GM12873 (cell line): ENCODE measurements around the gene LPO.

Source experiments
- CTCF ChIP-seq: IDR thresholded peaks from 2 replicates; pipeline ENCODE4 v1.5.1; 2012; ENCODE audit warnings: low read depth, mild to moderate bottlenecking, moderate library complexity, low read length, control low read depth; ENCODE audit not compliant: insufficient read depth; ENCODE audit errors: missing control alignments

The LPO gene

DNA sequence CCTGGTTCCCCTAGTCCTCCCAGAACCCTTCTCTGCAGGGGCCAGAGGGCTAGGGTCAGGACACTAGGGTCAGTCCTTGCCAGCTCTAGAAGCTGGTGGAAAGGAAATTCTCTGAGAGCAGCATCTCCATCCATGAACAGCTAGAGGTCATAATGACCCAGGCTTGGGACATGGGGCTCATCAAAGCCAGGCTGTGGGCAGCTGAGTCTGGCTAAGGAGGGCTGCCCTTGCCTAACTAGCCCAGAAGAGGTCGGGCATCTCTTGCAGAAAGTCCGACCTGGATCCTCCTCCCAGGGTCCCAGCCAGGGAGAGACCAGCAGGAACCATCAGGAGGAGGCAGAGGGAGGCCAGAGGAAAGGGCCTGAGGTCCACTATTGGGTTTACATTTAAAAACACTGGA lies 38.0 kb downstream of the LPO start:
- no peak for TF ChIP-seq CTCF

DNA sequence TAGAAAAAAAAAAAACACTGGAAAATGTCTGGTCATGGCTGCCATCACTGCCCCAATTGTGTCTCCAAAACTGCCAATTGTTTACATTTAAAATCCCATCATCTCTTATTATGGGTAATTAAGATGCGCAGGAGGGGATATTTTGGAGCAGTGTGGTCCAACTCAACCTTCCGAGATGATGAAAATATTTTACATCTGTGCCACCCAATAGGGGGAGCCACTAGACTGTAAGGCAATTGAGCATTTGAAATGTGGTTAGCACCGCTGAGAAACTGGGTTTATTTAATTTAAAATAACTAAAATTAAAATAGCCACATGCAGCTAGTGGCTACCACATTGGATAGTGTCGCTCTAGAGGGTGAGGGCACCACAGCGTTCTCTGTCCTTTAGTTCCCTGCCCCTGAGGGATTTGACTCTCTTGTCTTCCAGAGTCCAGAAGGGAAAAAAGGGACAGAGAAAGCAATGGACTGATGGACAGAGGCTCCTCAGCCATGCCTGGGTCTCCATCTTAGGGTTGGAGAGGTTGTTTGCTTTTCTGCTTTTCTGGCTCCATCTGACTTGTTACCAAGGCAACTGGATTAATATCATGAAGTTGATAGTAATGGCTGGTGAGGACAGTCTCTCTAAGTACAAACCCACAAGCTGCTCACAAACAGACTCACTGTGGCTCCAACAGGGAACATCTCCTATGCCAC lies 38.9 kb downstream of the LPO start:
- peak; percentile 55 for TF ChIP-seq CTCF

GRCh38 chr17:58277802-58278595 lies 39.6 kb downstream of the LPO start:
- no peak for TF ChIP-seq CTCF

- no peak for TF ChIP-seq CTCF
These were observed 40.3 kb downstream of the LPO start for GRCh38 chr17:58278661-58279015.

DNA sequence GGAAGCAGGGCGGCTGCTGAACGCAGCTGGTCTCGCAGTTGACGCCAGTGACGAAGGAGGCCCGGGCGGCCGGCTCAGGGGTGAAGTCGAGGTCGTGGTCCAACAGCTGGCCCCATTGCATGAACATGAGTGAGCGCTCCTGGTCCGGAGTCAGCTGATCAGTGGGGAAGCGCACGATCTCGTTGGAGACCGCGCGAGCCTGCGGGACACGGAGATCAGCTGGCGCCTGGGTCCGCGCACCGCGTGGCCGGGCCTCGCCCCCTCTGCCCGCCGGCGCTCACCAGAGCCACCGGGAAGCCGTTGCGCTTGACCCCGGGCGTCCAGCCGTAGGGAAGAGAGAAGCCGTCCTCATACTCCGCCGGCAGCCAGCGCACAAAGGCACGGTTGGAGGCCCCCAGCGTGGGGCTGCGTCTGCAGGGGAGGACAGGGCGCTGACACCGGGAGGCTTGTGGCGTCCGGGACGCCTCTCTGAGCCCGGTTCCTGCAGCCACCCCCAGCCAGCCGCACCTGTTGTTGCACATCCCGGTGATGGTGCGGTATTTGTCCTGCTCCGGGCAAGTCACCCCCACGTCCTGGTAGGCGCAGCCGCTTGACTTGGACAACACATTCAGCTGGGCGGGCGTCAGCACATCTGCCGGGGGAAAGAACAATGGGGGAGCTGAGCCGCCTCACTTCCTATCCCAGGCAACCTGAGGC lies 40.8 kb downstream of the LPO start:
- TF ChIP-seq CTCF, result no peak

GRCh38 chr17:58279736-58280479 lies 41.5 kb downstream of the LPO start:
- TF ChIP-seq CTCF, result no peak
